Measurements from ENCODE around the gene CSNK2A2.

The CSNK2A2 gene

GRCh38 chr16:58152246-58152868 lies 45.5 kb downstream of the CSNK2A2 start:
- peak; percentile 43 for DNase-seq (ENCODE audit: low read depth)
- TF ChIP-seq CTCF (conservative IDR thresholded peaks at IDR 0.05; ENCODE audit: low read depth, low read length), result no peak
- no peak overlapping the region for H3K4me3 ChIP-seq (ENCODE audit: low read length)

GRCh38 chr16:58148526-58148925 lies 49.4 kb downstream of the CSNK2A2 start:
- H3K4me3 ChIP-seq (ENCODE audit: low read length), result no peak overlapping the region
- TF ChIP-seq CTCF (conservative IDR thresholded peaks at IDR 0.05; ENCODE audit: low read depth, low read length), result no peak
- no peak for DNase-seq (ENCODE audit: low read depth)

- no peak for DNase-seq (ENCODE audit: low read depth)
- no peak for TF ChIP-seq CTCF (conservative IDR thresholded peaks at IDR 0.05; ENCODE audit: low read depth, low read length)
- H3K4me3 ChIP-seq (ENCODE audit: low read length), result no peak overlapping the region
Observed at GRCh38 chr16:58148099-58148498, 49.8 kb downstream of the CSNK2A2 start.

- no peak overlapping the region for H3K4me3 ChIP-seq (ENCODE audit: low read length)
- TF ChIP-seq CTCF (conservative IDR thresholded peaks at IDR 0.05; ENCODE audit: low read depth, low read length), result no peak
- no peak for DNase-seq (ENCODE audit: low read depth)
Observed at GRCh38 chr16:58138852-58139251, 59.1 kb downstream of the CSNK2A2 start.

GRCh38 chr16:58137581-58137980 lies 60.3 kb downstream of the CSNK2A2 start:
- H3K4me3 ChIP-seq (ENCODE audit: low read length), result no peak overlapping the region
- no peak for DNase-seq (ENCODE audit: low read depth)
- no peak for TF ChIP-seq CTCF (conservative IDR thresholded peaks at IDR 0.05; ENCODE audit: low read depth, low read length)

GRCh38 chr16:58129097-58129936 lies 68.6 kb downstream of the CSNK2A2 start, which contains the start of gene CFAP20:
Gene CFAP20, minus strand, starts transcription at chr16:58129381. Its CDS starts 266 bp downstream, at chr16:58129115.
- no peak for TF ChIP-seq CTCF (conservative IDR thresholded peaks at IDR 0.05; ENCODE audit: low read depth, low read length)
- peak within 1 kb of the TSS; percentile 88 for H3K4me3 ChIP-seq (ENCODE audit: low read length)

GRCh38 chr16:58128711-58129096 lies 69.2 kb downstream of the CSNK2A2 start:
- H3K4me3 ChIP-seq (ENCODE audit: low read length), result peak overlapping the region; percentile 88
- no peak for TF ChIP-seq CTCF (conservative IDR thresholded peaks at IDR 0.05; ENCODE audit: low read depth, low read length)
- DNase-seq (ENCODE audit: low read depth), result no peak

More at GRCh38 chr16:58129097-58129936, 68.6 kb downstream of the CSNK2A2 start, which contains the start of gene CFAP20:
- DNase-seq (ENCODE audit: low read depth), result peak; percentile 100
